LHCN-M2 (cell line): Measurements from ENCODE around the gene ADGRG6. TPM values are rescaled to one million over a fixed set of nuclear protein-coding genes. Genes with fewer than 3 reads are reported as not detected.
"Not testable (repeated sequence)": the region's sequence is repeated elsewhere in the genome, so short reads cannot be mapped to it uniquely, and the experiment has no call there.

ENCODE experiments used
- DNase-seq: peaks from one replicate; pipeline ENCODE4 v3.0.0-alpha.2; 2012; ENCODE audit warnings: low read depth
- total RNA-seq: library from RNA; depleted of rRNA; stranded (reverse); fragments of >200 nt; gene quantifications from 2 replicates; pipeline ENCODE4 v1.2.3, GENCODE V29; 2014

ADGRG6 gene
- total RNA-seq, 1 experiment from 2014 or later: 1.8 TPM

DNA sequence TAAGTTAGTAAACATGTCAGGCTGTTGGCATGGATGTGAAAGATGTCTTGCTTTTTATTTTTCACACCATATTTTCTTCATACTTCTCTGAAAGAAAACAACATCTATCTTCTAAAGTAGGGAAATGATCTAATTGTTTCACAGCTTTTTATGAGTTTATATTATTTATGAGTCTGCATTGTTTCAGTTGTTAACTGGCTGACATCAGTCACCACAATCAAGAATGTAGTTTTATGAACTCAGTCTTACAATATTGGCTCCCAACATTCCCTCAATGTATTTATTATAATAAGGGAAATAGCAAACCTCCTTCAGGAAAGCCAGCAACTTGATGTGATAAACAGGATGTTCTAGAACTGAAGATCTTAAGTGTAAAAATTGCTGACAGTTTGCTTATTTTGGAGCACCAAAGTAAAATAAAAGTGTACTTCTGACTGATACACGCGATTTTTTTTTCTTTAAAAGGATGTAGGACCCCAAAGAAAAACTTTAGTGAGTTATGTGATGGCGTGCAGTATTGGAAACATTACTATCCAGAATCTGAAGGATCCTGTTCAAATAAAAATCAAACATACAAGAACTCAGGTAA, 106.0 kb downstream of the ADGRG6 start:
- no peak for DNase-seq

- no peak for DNase-seq
Measured at GRCh38 chr6:142408409-142408808, 106.6 kb downstream of the ADGRG6 start.

- no peak for DNase-seq
Measured at GRCh38 chr6:142409794-142410193, 108.0 kb downstream of the ADGRG6 start.

- no peak for DNase-seq
Measured at GRCh38 chr6:142411145-142411544, 109.3 kb downstream of the ADGRG6 start.

DNA sequence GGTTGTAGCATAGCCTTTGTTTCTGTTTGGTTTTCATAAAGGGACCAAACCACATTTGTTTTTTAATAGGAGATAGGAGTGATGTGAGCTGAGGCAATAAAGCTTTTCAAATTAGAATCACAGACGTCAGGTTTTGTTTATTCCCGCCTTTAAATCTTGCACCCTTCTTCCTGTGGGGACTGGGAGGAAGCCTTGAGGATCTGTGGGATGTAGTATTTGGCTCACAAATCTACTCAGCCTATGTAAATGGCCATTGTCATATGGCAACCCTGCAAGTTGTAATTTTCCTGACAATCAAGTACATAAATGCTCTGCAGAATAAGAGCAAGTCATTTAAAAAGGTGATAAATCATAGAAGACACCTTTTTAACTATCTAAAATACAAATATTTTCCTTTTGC, 110.4 kb downstream of the ADGRG6 start:
- no peak for DNase-seq

- DNase-seq: no peak
Measured at GRCh38 chr6:142412658-142413057, 110.9 kb downstream of the ADGRG6 start.

DNA sequence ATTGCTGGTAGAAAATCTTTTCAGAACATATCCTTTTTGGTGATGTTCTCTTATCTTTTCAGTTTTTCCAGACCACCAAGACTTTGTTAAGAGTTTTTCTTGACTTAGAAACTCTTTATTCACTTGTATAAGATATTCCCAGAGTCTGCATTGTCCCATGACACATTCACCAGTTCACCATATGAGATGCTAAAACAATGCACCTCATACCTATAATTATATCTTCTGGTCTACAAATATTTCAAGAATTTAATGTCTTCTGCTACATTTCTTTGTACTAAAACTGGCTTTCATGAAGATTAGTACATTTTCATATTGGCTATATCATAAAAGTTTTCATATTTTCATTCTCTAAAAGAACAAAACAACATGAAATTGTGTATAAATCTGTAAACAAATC, 111.3 kb downstream of the ADGRG6 start:
- DNase-seq: peak; percentile 66

GRCh38 chr6:142414462-142415250, 112.8 kb downstream of the ADGRG6 start:
- DNase-seq: no peak

GRCh38 chr6:142416179-142416578, 114.4 kb downstream of the ADGRG6 start:
- peak; percentile 94 for DNase-seq

DNA sequence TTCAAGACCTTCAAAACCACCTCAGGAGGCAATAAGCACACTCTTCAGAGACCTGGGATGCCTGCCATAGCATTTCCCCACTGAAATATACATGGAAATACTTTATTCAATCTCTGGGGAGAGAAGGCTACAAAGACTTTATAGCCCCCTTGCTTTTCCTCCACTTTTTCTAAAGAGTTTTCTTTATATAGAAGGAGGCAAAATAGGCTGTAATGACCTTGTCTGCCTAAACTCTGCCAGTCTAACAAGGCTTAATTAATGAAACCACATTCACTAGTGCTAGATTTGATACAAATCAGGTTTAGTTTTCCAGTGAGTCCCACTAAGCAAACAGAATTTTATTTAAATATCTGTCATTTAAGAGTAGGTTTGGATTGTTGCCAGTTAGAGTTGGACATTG, 114.9 kb downstream of the ADGRG6 start:
- no peak for DNase-seq

- no peak for DNase-seq
Measured at GRCh38 chr6:142417331-142417750, 115.5 kb downstream of the ADGRG6 start.

DNA sequence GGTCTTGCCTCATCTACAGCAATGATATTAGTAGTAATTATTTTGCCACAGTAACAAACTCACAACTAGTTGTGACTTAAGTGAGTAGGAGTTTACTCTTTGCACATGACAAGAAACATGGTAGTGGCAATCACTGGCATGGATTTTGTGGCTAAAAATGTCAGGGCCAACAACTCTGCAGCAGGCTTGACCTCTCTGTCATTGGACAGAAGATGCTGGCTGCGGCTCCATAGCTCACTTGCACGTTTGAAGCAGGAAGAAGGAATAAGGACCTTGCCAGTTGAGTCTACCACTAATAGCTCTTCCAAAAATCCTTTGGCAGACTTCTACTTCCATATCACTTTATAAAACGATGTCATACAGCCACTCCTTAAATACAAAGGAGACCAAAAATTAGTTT, 117.3 kb downstream of the ADGRG6 start:
- no peak for DNase-seq

- DNase-seq: no peak
Measured at GRCh38 chr6:142420802-142421201, 119.0 kb downstream of the ADGRG6 start.

- no peak for DNase-seq
Measured at GRCh38 chr6:142421285-142422117, 119.7 kb downstream of the ADGRG6 start.

DNA sequence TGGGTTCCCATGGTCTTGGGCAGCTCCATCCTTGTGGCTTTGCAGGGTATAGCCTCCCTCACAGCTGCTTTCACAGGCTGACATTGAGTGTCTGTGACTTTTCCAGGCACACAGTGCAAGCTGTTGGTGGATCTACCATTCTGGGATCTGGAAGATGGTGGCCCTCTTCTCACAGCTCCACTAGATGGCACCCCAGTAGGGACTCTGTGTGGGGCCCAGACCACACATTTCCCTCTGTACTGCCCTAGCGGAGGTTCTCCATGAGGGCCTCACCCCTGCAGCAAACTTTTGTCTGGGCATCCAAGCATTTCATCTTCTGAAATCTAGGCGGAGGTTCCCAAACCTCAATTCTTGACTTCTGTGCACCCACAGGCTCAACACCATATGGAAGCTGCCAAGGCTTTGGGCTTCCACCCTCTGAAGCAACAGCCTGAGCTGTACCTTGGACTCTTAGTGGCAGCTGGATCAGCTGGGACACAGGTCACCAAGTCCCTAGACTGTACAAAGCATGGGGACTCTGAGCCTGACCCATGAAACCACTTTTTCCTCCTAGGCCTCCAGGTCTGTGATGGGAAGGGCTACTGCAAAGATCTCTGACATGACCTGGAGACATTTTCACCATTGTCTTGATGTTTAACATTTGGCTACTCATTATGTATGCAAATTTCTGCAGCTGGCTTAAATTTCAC, 124.8 kb downstream of the ADGRG6 start:
- not testable (repeated sequence) for DNase-seq

- DNase-seq: not testable (repeated sequence)
Measured at GRCh38 chr6:142428468-142428867, 126.7 kb downstream of the ADGRG6 start.

- peak; percentile 70 for DNase-seq
Measured at GRCh38 chr6:142429195-142429594, 127.4 kb downstream of the ADGRG6 start.

- DNase-seq: no peak
Measured at GRCh38 chr6:142433419-142433818, 131.6 kb downstream of the ADGRG6 start.

DNA sequence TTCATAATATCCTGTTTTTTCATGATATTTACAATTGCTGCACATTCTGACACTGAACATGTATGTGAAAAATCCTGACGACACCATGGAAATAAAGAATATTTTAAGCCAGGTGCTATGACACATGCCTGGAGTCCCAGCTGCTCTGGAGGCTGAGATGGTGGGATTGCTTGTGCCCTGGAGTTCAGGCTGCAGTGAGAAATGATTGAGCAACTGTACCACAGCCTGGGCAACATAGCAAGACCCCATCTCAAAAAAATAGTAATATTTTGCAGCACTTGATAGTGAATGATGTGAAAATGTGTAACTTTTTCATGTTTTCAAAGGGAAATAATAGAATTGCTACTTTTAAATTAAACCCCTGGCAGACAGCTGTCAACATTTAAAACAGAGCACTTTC, 137.1 kb downstream of the ADGRG6 start:
- no peak for DNase-seq

DNA sequence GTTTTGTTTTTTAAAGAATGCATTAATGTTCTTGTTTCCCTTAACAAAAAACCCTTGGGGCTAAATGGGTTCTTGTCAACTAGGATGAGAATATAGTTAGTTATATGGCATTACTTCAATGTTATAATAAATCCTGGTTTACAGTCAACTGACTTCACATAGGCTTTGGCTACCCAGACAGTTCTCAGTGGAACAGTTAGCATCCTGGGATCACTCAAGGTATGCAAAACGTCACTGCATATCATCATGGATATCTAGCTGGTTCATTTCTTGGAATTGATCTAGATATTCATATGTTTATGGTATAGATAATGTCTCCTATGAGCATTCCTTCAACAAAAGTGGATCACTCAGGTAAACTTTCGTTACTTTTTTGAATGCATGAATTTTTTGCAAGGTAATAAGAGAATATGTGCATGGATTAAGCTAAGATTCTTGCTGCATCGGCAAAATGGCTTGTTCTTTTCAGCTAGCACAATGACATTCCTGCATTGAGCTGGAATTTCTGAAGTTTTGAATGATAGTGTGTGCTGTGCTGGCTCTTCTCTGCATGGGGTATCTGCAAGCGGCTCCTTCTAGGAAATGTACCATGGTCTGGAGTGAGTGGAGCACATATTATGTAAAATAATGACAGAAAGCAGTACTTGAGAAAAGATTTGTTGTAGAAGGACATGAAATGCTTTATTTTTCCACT, 138.9 kb downstream of the ADGRG6 start:
- DNase-seq: no peak

DNA sequence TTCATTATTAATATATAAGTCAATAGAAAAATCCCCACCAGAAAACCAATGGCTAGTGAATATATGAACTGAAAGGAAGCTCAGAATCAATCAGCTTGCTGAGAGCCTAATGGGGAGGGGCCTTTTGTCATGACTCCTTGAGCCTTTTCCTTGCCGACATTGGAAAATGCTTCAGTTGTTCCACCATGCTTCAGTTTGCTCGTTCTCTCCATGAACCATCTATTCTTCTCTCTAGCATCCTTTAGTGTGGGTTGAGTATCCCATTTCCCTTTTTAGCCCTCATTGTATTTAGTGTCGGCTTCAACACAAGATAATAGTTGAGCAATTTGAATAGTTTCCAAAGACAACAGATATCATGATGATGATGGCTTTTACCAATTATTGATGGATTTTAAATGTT, 139.9 kb downstream of the ADGRG6 start:
- no peak for DNase-seq
